Measurements from ENCODE around the gene SRPX. TPM values are rescaled to one million over a fixed set of nuclear protein-coding genes. Genes with fewer than 3 reads are reported as not detected.

Gene SRPX
- total RNA-seq, 2 donors from 2014 or later = 42.5 to 78.4 TPM

DNA sequence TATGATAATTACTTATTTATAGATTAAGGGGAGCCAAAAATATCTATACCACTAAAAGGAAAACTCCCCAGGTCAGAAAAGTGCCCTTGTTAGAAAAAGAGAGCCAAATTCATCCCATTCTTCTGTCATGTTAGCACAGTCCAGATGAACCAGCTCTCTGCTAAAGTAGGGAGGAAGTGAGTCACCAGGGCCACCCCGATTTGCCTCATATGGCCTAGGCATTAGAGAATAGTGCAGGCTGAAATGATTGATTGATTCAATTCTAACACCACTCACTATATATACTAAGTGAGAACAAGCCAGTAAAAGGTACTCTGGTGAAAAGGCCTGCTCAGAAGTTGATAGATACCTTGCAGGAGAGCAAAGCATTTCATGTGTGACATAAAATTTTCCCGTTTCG, 94.5 kb downstream of the SRPX start:
- intact Hi-C loops (cut with DNase I) = no loop called here

GRCh38 chrX:38124000-38124399, 96.7 kb downstream of the SRPX start:
- Histone ChIP-seq H3K36me3 (replicated peaks in 1 of 2; ENCODE audit: insufficient read depth in 1 of 2, low read depth in 2 of 2) (no peaks in the 10 kb centered on the region), H3K27me3 (no peaks in the 10 kb centered on the region), H3K4me1 (no peaks in the 10 kb centered on the region), H3K9me3 (no peaks in the 10 kb centered on the region), H3K27ac (no peak overlapping the region), H3K4me3 (no peak overlapping the region)
- no peak for DNase-seq
- TF ChIP-seq CTCF (IDR thresholded peaks at IDR 0.05) = no peak
- TF ChIP-seq POLR2A (IDR thresholded peaks at IDR 0.05) = no peak
- 56 to 100% methylated on average over 1 of the region's 1 CpG for WGBS, 2 donors
- intact Hi-C loops (cut with DNase I) = no loop called here
- no peak for ATAC-seq

More for the DNA sequence above, 94.5 kb downstream of the SRPX start:
- Histone ChIP-seq H3K27me3 (no peaks in the 10 kb centered on the region), H3K36me3 (replicated peaks in 1 of 2; ENCODE audit: insufficient read depth in 1 of 2, low read depth in 2 of 2) (no peaks in the 10 kb centered on the region), H3K27ac (no peak overlapping the region), H3K9me3 (no peaks in the 10 kb centered on the region), H3K4me3 (no peak overlapping the region), H3K4me1 (no peaks in the 10 kb centered on the region)
- ATAC-seq (no peak), DNase-seq (no peak)
- WGBS, 2 donors = 83 to 95% methylated on average over 3 of the region's 3 CpGs
- TF ChIP-seq POLR2A (IDR thresholded peaks at IDR 0.05) (no peak), CTCF (IDR thresholded peaks at IDR 0.05) (no peak)

DNA sequence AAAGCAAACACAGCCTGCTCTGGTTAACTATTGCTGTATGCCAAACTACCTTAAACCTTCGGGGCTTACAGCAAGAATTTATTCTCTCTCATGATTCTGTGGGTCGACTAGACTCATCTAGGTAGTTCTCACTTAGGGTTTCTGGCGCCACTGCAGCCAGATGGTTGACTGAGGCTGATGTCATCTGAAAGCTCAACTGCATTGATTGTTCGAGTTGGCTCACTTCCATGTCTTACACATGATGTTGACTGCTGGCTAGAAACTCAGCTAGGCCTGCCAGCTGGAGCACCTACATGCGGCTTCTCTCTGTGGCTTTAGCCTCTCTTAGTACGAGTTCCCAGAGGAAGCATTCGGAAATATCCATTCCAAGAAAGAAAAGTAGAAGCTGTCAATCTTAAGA, 103.2 kb downstream of the SRPX start:
- 40 to 45% methylated on average over 6 to 7 of the region's 7 CpGs for WGBS, 2 donors

DNA sequence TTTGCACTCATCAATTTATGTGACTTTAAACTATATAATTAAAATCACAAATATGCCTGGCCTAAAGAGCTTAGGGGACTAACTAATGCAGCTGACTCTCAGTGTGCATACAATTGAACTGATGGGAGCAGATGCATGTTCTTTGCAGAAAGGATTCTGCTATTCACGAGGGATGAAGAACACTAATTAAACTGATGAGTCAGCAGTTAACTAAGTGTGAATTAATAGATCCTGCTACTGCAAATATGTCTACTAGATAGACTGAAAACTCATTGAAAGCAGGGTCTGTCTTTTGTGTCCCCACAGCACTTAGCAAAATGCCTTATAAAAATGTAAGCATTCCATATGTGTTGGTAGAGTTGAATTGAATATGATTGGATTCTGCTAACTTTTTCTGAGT, 104.0 kb downstream of the SRPX start:
- H3K27me3 ChIP-seq = no peaks in the 10 kb centered on the region
- no peaks in the 10 kb centered on the region for H3K36me3 ChIP-seq (replicated peaks in 1 of 2; ENCODE audit: insufficient read depth in 1 of 2, low read depth in 2 of 2)
- ATAC-seq (no peak), DNase-seq (no peak)
- TF ChIP-seq POLR2A (IDR thresholded peaks at IDR 0.05) (no peak), CTCF (IDR thresholded peaks at IDR 0.05) (no peak)
- H3K4me1 ChIP-seq = no peaks in the 10 kb centered on the region
- intact Hi-C loops (cut with DNase I) = no loop called here
- no peak overlapping the region for H3K4me3 ChIP-seq
- 54 to 70% methylated on average over 1 of the region's 1 CpG for WGBS, 2 donors
- H3K9me3 ChIP-seq = no peaks in the 10 kb centered on the region
- no peak overlapping the region for H3K27ac ChIP-seq

More for the DNA sequence above, 103.2 kb downstream of the SRPX start:
- Histone ChIP-seq H3K27me3 (no peaks in the 10 kb centered on the region), H3K4me3 (no peak overlapping the region), H3K27ac (no peak overlapping the region), H3K36me3 (replicated peaks in 1 of 2; ENCODE audit: insufficient read depth in 1 of 2, low read depth in 2 of 2) (no peaks in the 10 kb centered on the region), H3K4me1 (no peaks in the 10 kb centered on the region), H3K9me3 (no peaks in the 10 kb centered on the region)
- intact Hi-C loops (cut with DNase I) = no loop called here
- ATAC-seq (peak; percentile 99), DNase-seq (peak; percentile 72 to 86 (median 84))
- TF ChIP-seq POLR2A (IDR thresholded peaks at IDR 0.05) (no peak), CTCF (IDR thresholded peaks at IDR 0.05) (no peak)

- no peak overlapping the region for H3K4me3 ChIP-seq
- TF ChIP-seq CTCF (IDR thresholded peaks at IDR 0.05) (no peak), POLR2A (IDR thresholded peaks at IDR 0.05) (no peak)
- DNase-seq = no peak
- intact Hi-C loops (cut with DNase I) = no loop called here
- no peaks in the 10 kb centered on the region for H3K27me3 ChIP-seq
- no peaks in the 10 kb centered on the region for H3K36me3 ChIP-seq (replicated peaks in 1 of 2; ENCODE audit: insufficient read depth in 1 of 2, low read depth in 2 of 2)
- peaks cover 7% of the 10 kb centered on the region for H3K4me1 ChIP-seq
- 78 to 85% methylated on average over 4 of the region's 4 CpGs for WGBS, 2 donors
- H3K9me3 ChIP-seq = no peaks in the 10 kb centered on the region
- no peak overlapping the region for H3K27ac ChIP-seq
- no peak for ATAC-seq
Measured at GRCh38 chrX:38112566-38112965, 108.1 kb downstream of the SRPX start.
